ENCODE data around the gene GIMAP8. TPM values are rescaled to one million over a fixed set of nuclear protein-coding genes. Genes with fewer than 3 reads are reported as not detected.
A peak's percentile ranks its signal among the peaks of the same experiment; 100 is the strongest.
"Not testable (repeated sequence)": the region's sequence is repeated elsewhere in the genome, so short reads cannot be mapped to it uniquely, and the experiment has no call there.

GIMAP8 gene
- total RNA-seq, 8 experiments from 2014 or later, result 0.05 to 0.47 (median 0.14) TPM; not detected in 3

- H3K27ac ChIP-seq, result no peak overlapping the region
- peaks cover 0 to 3% of the 10 kb centered on the region in 2 donors for H3K4me1 ChIP-seq (replicated peaks in 1 of 2)
- no CpG with 5 or more reads among the region's 7 CpGs for WGBS, 10 experiments
- H3K4me3 ChIP-seq, result no peak overlapping the region
- ATAC-seq (replicated peaks in 6 of 8), result no peak
- in situ Hi-C loops (cut with MboI; ENCODE audit: low pct_unique_long_range_greater_than_20kb in 2 of 9, low sequenced_read_pairs in 9 of 9, unreplicated experiment in 9 of 9), result loop anchor here in 1 of 9 experiments (25.0 kb wide), 1 partner anchor 317 kb away; no protein-coding TSS in a partner anchor
Measured at GRCh38 chr7:150444674-150445365, 5.6 kb upstream of the GIMAP8 start.

- Histone ChIP-seq H3K4me1 (replicated peaks in 1 of 2) (peaks cover 0 to 3% of the 10 kb centered on the region in 2 donors), H3K4me3 (no peak overlapping the region), H3K27ac (no peak overlapping the region)
- in situ Hi-C loops (cut with MboI; ENCODE audit: low pct_unique_long_range_greater_than_20kb in 2 of 9, low sequenced_read_pairs in 9 of 9, unreplicated experiment in 9 of 9), result loop anchor here in 1 of 9 experiments (25.0 kb wide), 1 partner anchor 316 kb away; no protein-coding TSS in a partner anchor
- no peak for ATAC-seq (replicated peaks in 6 of 8)
- WGBS, 10 experiments, result 31 to 100% (median 79%) methylated on average over 1 to 2 of the region's 2 CpGs; no CpG with 5 or more reads in 5 of the 10 experiments
Measured at GRCh38 chr7:150446288-150446938, 4.0 kb upstream of the GIMAP8 start.

- Histone ChIP-seq H3K4me1 (replicated peaks in 1 of 2) (peaks cover 0 to 3% of the 10 kb centered on the region in 2 donors), H3K27ac (no peak overlapping the region), H3K4me3 (no peak overlapping the region)
- peak in 7 of 8 experiments; percentile 37 to 54 (median 46) for ATAC-seq (replicated peaks in 6 of 8)
- WGBS, 10 experiments, result 0 to 92% (median 74%) methylated on average over 1 to 20 of the region's 32 CpGs; no CpG with 5 or more reads in 1 of the 10 experiments
- in situ Hi-C loops (cut with MboI; ENCODE audit: low pct_unique_long_range_greater_than_20kb in 2 of 9, low sequenced_read_pairs in 9 of 9, unreplicated experiment in 9 of 9), result loop anchor here in 1 of 9 experiments (25.0 kb wide), 1 partner anchor 314 kb away; no protein-coding TSS in a partner anchor
Measured at GRCh38 chr7:150447966-150448788, 2.3 kb upstream of the GIMAP8 start.

GRCh38 chr7:150448789-150449147 lies 1.7 kb upstream of the GIMAP8 start:
- peaks cover 0 to 3% of the 10 kb centered on the region in 2 donors for H3K4me1 ChIP-seq (replicated peaks in 1 of 2)
- peak; percentile 87 to 96 (median 94) for ATAC-seq (replicated peaks in 6 of 8)
- H3K4me3 ChIP-seq, result no peak overlapping the region
- no peak overlapping the region for H3K27ac ChIP-seq
- WGBS, 10 experiments, result 0 to 6% (median 0%) methylated on average over 1 to 6 of the region's 6 CpGs; no CpG with 5 or more reads in 1 of the 10 experiments
- in situ Hi-C loops (cut with MboI; ENCODE audit: low pct_unique_long_range_greater_than_20kb in 2 of 9, low sequenced_read_pairs in 9 of 9, unreplicated experiment in 9 of 9), result loop anchor here in 1 of 9 experiments (25.0 kb wide), 1 partner anchor 314 kb away; no protein-coding TSS in a partner anchor

GRCh38 chr7:150449206-150449952 lies 1.1 kb upstream of the GIMAP8 start:
- no peak for ATAC-seq (replicated peaks in 6 of 8)
- peaks cover 0 to 3% of the 10 kb centered on the region in 2 donors for H3K4me1 ChIP-seq (replicated peaks in 1 of 2)
- in situ Hi-C loops (cut with MboI; ENCODE audit: low pct_unique_long_range_greater_than_20kb in 2 of 9, low sequenced_read_pairs in 9 of 9, unreplicated experiment in 9 of 9), result loop anchor here in 1 of 9 experiments (25.0 kb wide), 1 partner anchor 313 kb away; no protein-coding TSS in a partner anchor
- 20 to 79% (median 40%) methylated on average over 1 to 7 of the region's 11 CpGs; no CpG with 5 or more reads in 2 of the 10 experiments for WGBS, 10 experiments
- H3K27ac ChIP-seq, result no peak overlapping the region
- H3K4me3 ChIP-seq, result no peak overlapping the region

GRCh38 chr7:150451097-150451793 lies 815 bp downstream of the GIMAP8 start:
- ATAC-seq (replicated peaks in 6 of 8), result no peak
- Histone ChIP-seq H3K4me1 (replicated peaks in 1 of 2) (peaks cover 0 to 3% of the 10 kb centered on the region in 2 donors), H3K27ac (no peak overlapping the region), H3K4me3 (no peak overlapping the region)
- 10 to 87% (median 60%) methylated on average over 2 to 3 of the region's 19 CpGs; no CpG with 5 or more reads in 5 of the 10 experiments for WGBS, 10 experiments
- in situ Hi-C loops (cut with MboI; ENCODE audit: low pct_unique_long_range_greater_than_20kb in 2 of 9, low sequenced_read_pairs in 9 of 9, unreplicated experiment in 9 of 9), result no loop called here

- peak in 1 of 8 experiments; percentile 42 for ATAC-seq (replicated peaks in 6 of 8)
- Histone ChIP-seq H3K27ac (no peak overlapping the region), H3K4me3 (no peak overlapping the region), H3K4me1 (replicated peaks in 1 of 2) (peaks cover 0 to 3% of the 10 kb centered on the region in 2 donors)
- WGBS, 10 experiments, result 44 to 100% (median 77%) methylated on average over 1 to 5 of the region's 8 CpGs; no CpG with 5 or more reads in 3 of the 10 experiments
- in situ Hi-C loops (cut with MboI; ENCODE audit: low pct_unique_long_range_greater_than_20kb in 2 of 9, low sequenced_read_pairs in 9 of 9, unreplicated experiment in 9 of 9), result no loop called here
Measured at GRCh38 chr7:150451833-150452461, 1.5 kb downstream of the GIMAP8 start.

- Histone ChIP-seq H3K4me3 (no peak overlapping the region), H3K27ac (no peak overlapping the region), H3K4me1 (replicated peaks in 1 of 2) (peaks cover 0 to 3% of the 10 kb centered on the region in 2 donors)
- in situ Hi-C loops (cut with MboI; ENCODE audit: low pct_unique_long_range_greater_than_20kb in 2 of 9, low sequenced_read_pairs in 9 of 9, unreplicated experiment in 9 of 9), result no loop called here
- WGBS, 10 experiments, result 38 to 96% (median 94%) methylated on average over 4 to 7 of the region's 8 CpGs; no CpG with 5 or more reads in 6 of the 10 experiments
- no peak for ATAC-seq (replicated peaks in 6 of 8)
Measured at GRCh38 chr7:150453181-150453580, 2.8 kb downstream of the GIMAP8 start.

- in situ Hi-C loops (cut with MboI; ENCODE audit: low pct_unique_long_range_greater_than_20kb in 2 of 9, low sequenced_read_pairs in 9 of 9, unreplicated experiment in 9 of 9), result no loop called here
- Histone ChIP-seq H3K27ac (no peak overlapping the region), H3K4me1 (replicated peaks in 1 of 2) (peaks cover 0 to 2% of the 10 kb centered on the region in 2 donors), H3K4me3 (no peak overlapping the region)
- 20 to 100% (median 71%) methylated on average over 1 to 2 of the region's 5 CpGs; no CpG with 5 or more reads in 5 of the 10 experiments for WGBS, 10 experiments
- ATAC-seq (replicated peaks in 6 of 8), result no peak
Measured at GRCh38 chr7:150453892-150454291, 3.5 kb downstream of the GIMAP8 start.

- H3K27ac ChIP-seq; H3K4me1 ChIP-seq (replicated peaks in 1 of 2); ATAC-seq (replicated peaks in 6 of 8); H3K4me3 ChIP-seq; in situ Hi-C loops (cut with MboI; ENCODE audit: low pct_unique_long_range_greater_than_20kb in 2 of 9, low sequenced_read_pairs in 9 of 9, unreplicated experiment in 9 of 9): not testable (repeated sequence)
- WGBS, 10 experiments, result 0 to 100% (median 67%) methylated on average over 1 to 5 of the region's 5 CpGs; no CpG with 5 or more reads in 1 of the 10 experiments
Measured at GRCh38 chr7:150457064-150457463, 6.6 kb downstream of the GIMAP8 start.

GRCh38 chr7:150458235-150458634 lies 7.8 kb downstream of the GIMAP8 start:
- Histone ChIP-seq H3K4me1 (replicated peaks in 1 of 2) (no peaks in the 10 kb centered on the region), H3K27ac (no peak overlapping the region), H3K4me3 (no peak overlapping the region)
- in situ Hi-C loops (cut with MboI; ENCODE audit: low pct_unique_long_range_greater_than_20kb in 2 of 9, low sequenced_read_pairs in 9 of 9, unreplicated experiment in 9 of 9), result no loop called here
- ATAC-seq (replicated peaks in 6 of 8), result no peak
- WGBS, 10 experiments, result 0 to 100% (median 94%) methylated on average over 1 of the region's 1 CpG; no CpG with 5 or more reads in 4 of the 10 experiments
